GM19238 (cell line): Measurements from ENCODE around the gene DALRD3.

Source experiments
- DNase-seq: peaks from one replicate; pipeline ENCODE4 v3.0.0; 2011; ENCODE audit warnings: low spot score; ENCODE audit not compliant: insufficient read length

DALRD3 gene

GRCh38 chr3:48982686-48983085, 35.7 kb downstream of the DALRD3 start:
- DNase-seq, result no peak

GRCh38 chr3:48982016-48982415, 36.4 kb downstream of the DALRD3 start:
- DNase-seq, result no peak

- DNase-seq, result no peak
These were observed 38.1 kb downstream of the DALRD3 start for GRCh38 chr3:48980295-48980694.

- no peak for DNase-seq
These were observed 38.9 kb downstream of the DALRD3 start for GRCh38 chr3:48979451-48979850.

- DNase-seq, result no peak
These were observed 44.1 kb downstream of the DALRD3 start for GRCh38 chr3:48974076-48974864.

- DNase-seq, result no peak
These were observed 47.8 kb downstream of the DALRD3 start for GRCh38 chr3:48970586-48970985.

- DNase-seq, result no peak
These were observed 51.5 kb downstream of the DALRD3 start for GRCh38 chr3:48966876-48967361.

- DNase-seq, result no peak
These were observed 52.0 kb downstream of the DALRD3 start for GRCh38 chr3:48966367-48966766.
